Parathyroid adenoma (tissue), 2 donors: Measurements from ENCODE around the gene SLC38A6.

Source experiments
- H2AFZ ChIP-seq: fragments of 300-600 bp; sonication (generic); one replicate; pipeline ENCODE4 v1.7.0; 2017; ENCODE audit warnings: antibody characterized with exemption, mild to moderate bottlenecking
- H3K27ac ChIP-seq: fragments of 300-600 bp; sonication (generic); one replicate; pipeline ENCODE4 v1.7.0; 2017
- H3K27me3 ChIP-seq: fragments of 300-600 bp; sonication (generic); one replicate; pipeline ENCODE4 v1.7.0; 2017; ENCODE audit warnings: low read length; ENCODE audit not compliant: control insufficient read depth, insufficient read depth
- H3K36me3 ChIP-seq: fragments of 300-600 bp; sonication (generic); one replicate; pipeline ENCODE4 v1.7.0; 2017; ENCODE audit warnings: low read length; ENCODE audit not compliant: control insufficient read depth, insufficient read depth
- H3K4me1 ChIP-seq: fragments of 300-600 bp; sonication (generic); one replicate; pipeline ENCODE4 v1.7.0; 2017; ENCODE audit warnings: control low read depth
- H3K4me2 ChIP-seq: fragments of 300-600 bp; sonication (generic); one replicate; pipeline ENCODE4 v1.7.0; 2017; ENCODE audit warnings: low read length
- H3K4me3 ChIP-seq: fragments of 300-600 bp; sonication (generic); one replicate; pipeline ENCODE4 v1.7.0; 2017; ENCODE audit warnings: low read depth, low read length
- H3K79me2 ChIP-seq: fragments of 300-600 bp; sonication (generic); one replicate; pipeline ENCODE4 v1.7.0; 2017; ENCODE audit warnings: control low read depth
- H3K9ac ChIP-seq: fragments of 300-600 bp; sonication (generic); one replicate; pipeline ENCODE4 v1.7.0; 2017; ENCODE audit warnings: mild to moderate bottlenecking
- H3K9me3 ChIP-seq: fragments of 300-600 bp; sonication (generic); one replicate; pipeline ENCODE4 v1.7.0; 2017; ENCODE audit warnings: low read length; ENCODE audit not compliant: control insufficient read depth
- TF ChIP-seq, protein P1 (sequence below): fragments of 300-600 bp; sonication (generic); IDR thresholded peaks from one replicate; pipeline ENCODE4 v1.7.0; 2017; ENCODE audit warnings: antibody characterized with exemption, mild to moderate bottlenecking
- donor health status: primary hyperparathyroidism.

SLC38A6 gene

DNA sequence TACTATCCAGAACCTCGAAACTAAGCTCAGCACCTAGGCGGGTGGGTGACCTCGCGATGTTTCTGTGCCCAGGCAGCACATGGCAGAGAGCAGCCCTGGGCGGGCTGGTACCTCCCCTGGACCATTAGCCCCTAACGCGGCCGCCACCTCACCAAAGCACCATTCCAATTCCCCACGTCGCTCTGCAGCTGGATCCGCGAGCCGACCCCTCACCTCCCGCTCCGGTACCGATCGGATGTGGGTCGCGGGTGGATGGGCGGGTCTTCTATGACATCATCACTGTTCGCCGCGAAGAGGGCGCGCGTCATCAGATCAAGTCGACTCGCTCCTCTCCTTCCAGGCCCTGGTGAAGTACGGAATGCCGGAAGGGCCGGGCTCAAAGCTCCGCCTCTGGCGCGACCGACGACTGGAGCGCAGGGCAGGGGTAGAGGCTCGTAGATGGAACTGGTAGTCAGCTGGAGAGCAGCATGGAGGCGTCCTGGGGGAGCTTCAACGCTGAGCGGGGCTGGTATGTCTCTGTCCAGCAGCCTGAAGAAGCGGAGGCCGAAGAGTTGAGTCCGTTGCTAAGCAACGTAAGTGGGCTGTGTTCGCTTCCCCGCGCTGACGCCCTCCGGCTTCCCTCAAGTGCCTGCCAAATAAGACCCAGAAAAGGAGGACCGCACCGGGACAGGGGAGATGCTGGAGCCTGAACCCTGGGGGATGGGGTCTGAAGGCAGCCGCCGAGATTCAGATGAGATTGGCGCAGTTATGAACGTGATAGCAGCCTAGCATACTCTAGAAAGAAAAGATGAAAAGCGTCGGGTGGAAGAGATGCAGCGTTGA lies at the start of gene SLC38A6, which contains the start of gene TRMT5:
Gene SLC38A6 (plus strand): TSS at position 435 of the 822 bp plus-strand sequence. CDS start 33 bp downstream, at position 468.
Gene TRMT5 (minus strand): TSS at position 269 of the 822 bp plus-strand sequence. CDS start 106 bp downstream, at position 163.
- H3K4me3 ChIP-seq: peak within 1 kb of the TSS; percentile 89
- peak within 1 kb of the TSS; percentile 86 for H3K4me2 ChIP-seq
- TF ChIP-seq, protein P1, sequence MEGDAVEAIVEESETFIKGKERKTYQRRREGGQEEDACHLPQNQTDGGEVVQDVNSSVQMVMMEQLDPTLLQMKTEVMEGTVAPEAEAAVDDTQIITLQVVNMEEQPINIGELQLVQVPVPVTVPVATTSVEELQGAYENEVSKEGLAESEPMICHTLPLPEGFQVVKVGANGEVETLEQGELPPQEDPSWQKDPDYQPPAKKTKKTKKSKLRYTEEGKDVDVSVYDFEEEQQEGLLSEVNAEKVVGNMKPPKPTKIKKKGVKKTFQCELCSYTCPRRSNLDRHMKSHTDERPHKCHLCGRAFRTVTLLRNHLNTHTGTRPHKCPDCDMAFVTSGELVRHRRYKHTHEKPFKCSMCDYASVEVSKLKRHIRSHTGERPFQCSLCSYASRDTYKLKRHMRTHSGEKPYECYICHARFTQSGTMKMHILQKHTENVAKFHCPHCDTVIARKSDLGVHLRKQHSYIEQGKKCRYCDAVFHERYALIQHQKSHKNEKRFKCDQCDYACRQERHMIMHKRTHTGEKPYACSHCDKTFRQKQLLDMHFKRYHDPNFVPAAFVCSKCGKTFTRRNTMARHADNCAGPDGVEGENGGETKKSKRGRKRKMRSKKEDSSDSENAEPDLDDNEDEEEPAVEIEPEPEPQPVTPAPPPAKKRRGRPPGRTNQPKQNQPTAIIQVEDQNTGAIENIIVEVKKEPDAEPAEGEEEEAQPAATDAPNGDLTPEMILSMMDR: no peak
- no peaks in the 10 kb centered on the region for H3K9me3 ChIP-seq
- no peaks in the 10 kb centered on the region for H3K27me3 ChIP-seq
- H3K27ac ChIP-seq: peak within 1 kb of the TSS; percentile 88
- peaks cover 12% of the 10 kb centered on the region for H3K4me1 ChIP-seq
- peak within 1 kb of the TSS; percentile 95 for H2AFZ ChIP-seq
- peak within 1 kb of the TSS; percentile 57 for H3K9ac ChIP-seq
- H3K79me2 ChIP-seq: peaks cover 28% of the 10 kb centered on the region
- H3K36me3 ChIP-seq: no peaks in the 10 kb centered on the region

DNA sequence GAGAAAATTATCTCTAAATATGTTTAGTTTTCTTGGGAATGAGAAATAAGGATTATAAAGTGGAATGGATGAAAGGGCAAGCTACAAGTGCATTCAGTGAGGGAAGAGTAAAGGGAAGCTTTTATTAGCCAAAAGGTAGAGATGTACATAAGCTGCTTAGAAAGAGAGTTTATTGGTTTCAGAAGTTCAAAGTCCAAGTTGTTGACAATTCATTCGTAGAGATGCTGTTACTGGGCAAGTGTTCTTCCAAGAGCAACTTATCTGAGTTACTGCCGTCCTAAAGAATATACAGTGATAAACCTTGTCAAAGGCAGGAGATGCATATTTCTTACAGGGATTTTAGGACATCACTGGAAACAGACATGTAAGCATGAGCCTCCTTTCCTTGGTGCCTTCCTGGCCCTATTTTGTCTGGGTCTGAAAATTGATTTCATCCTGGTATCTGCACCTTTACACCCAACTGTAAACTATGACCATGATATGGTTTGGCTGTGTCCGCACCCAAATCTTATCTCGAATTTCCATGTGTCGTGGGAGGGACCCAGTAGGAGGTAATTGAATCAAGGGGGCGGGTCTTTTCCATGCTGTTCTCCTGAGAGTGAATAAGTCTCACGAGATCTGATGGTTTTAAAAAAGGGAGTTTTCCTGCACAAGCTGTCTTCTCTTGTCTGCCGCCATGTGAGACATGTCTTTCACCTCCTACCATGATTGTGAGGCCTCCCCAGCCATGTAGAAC lies 47.0 kb upstream of the SLC38A6 start:
- no peaks in the 10 kb centered on the region for H3K4me1 ChIP-seq
- no peak overlapping the region for H3K4me3 ChIP-seq
- no peaks in the 10 kb centered on the region for H3K36me3 ChIP-seq
- H3K27me3 ChIP-seq: no peaks in the 10 kb centered on the region
- no peaks in the 10 kb centered on the region for H3K9me3 ChIP-seq
- H3K9ac ChIP-seq: no peak overlapping the region
- no peak overlapping the region for H3K4me2 ChIP-seq
- no peak overlapping the region for H3K27ac ChIP-seq
- no peak overlapping the region for H2AFZ ChIP-seq
- H3K79me2 ChIP-seq: peaks cover 14% of the 10 kb centered on the region
- TF ChIP-seq, protein P1: no peak

DNA sequence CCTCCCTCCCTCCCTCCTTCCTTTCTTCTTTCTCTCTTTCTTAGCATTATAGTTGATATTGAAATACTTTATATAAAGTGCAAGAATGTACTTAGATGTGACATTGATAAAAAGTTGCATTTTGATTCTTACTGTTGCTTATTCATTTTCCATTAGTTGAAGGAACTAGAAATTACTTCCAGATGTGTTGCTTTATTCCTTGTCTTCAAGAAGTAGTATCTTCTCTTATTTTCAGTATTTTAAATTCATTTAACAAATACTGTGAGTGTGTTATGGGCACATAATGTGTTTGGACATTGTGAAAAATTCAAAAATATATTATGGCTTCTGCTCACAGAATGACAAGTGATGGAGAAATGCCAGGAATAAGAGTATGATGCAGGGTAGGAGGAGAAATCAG lies 45.7 kb upstream of the SLC38A6 start:
- Histone ChIP-seq H3K4me1 (no peaks in the 10 kb centered on the region), H3K27me3 (no peaks in the 10 kb centered on the region), H2AFZ (no peak overlapping the region), H3K4me3 (no peak overlapping the region), H3K4me2 (no peak overlapping the region), H3K27ac (no peak overlapping the region), H3K9ac (no peak overlapping the region), H3K36me3 (no peaks in the 10 kb centered on the region), H3K9me3 (no peaks in the 10 kb centered on the region), H3K79me2 (peaks cover 18% of the 10 kb centered on the region)
- TF ChIP-seq, protein P1: no peak

DNA sequence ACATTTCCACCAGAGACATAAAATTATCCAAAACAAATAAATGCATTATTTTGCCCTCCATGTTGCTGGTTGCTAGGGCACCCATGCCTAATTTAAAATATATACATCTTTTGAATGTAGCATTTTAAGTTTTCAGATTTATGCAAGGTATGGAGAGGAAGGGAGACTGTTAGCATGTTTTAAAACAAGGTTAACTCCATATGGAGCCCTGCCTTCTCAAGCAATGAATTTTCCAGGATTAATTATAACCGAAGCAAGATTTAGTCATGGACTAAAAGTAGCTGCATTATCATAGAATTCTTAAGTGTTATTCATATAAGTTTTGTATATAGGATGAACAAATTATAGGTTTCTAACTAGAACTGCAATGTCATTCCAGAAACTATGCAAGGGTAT lies 37.4 kb upstream of the SLC38A6 start:
- Histone ChIP-seq H3K27ac (no peak overlapping the region), H3K9me3 (no peaks in the 10 kb centered on the region)
- TF ChIP-seq, protein P1: no peak

More for the DNA sequence above, 37.4 kb upstream of the SLC38A6 start:
- Histone ChIP-seq H3K4me1 (peaks cover 9% of the 10 kb centered on the region), H3K4me3 (no peak overlapping the region), H3K36me3 (no peaks in the 10 kb centered on the region), H3K4me2 (no peak overlapping the region), H3K27me3 (no peaks in the 10 kb centered on the region), H3K79me2 (peaks cover 4% of the 10 kb centered on the region), H3K9ac (no peak overlapping the region), H2AFZ (no peak overlapping the region)
